GM12878 (cell line): Measurements from ENCODE around the gene RASGRF2. TPM values are rescaled to one million over a fixed set of nuclear protein-coding genes. Genes with fewer than 3 reads are reported as not detected.
A peak's percentile ranks its signal among the peaks of the same experiment; 100 is the strongest.

Experiments used
- ATAC-seq: fragments of 200-7000 bp; cut with Tn5 transposase; 3 replicates; pipeline ENCODE4 v1.9.1; 2020; ENCODE audit warnings: mild to moderate bottlenecking, moderate library complexity
- BruUV-seq: library from RNA; stranded (reverse); fragments of 400-500 nt; replicated peaks from 2 replicates; lab custom pipeline; 2021; lab: Mats Ljungman, UMichigan
- CTCF ChIA-PET: fragments of 300-600 bp; sonication (Branson Sonifier 250); formaldehyde crosslinking; extraction: SDS; loops from one replicate; lab custom pipeline; 2021; ENCODE audit warnings: inconsistent platforms; lab: Yijun Ruan, JAX
- POLR2A ChIA-PET: fragments of 350-600 bp; formaldehyde crosslinking; extraction: SDS; loops from one replicate; lab custom pipeline; 2021; ENCODE audit warnings: inconsistent platforms; lab: Charles Lee
- RAD21 ChIA-PET: fragments of 300-600 bp; sonication (Branson Sonifier 250); formaldehyde crosslinking; loops from one replicate; lab custom pipeline; 2023; ENCODE audit warnings: antibody characterized with exemption; ENCODE audit not compliant: unreplicated experiment; lab: Charles Lee
- SMC1A ChIA-PET: fragments of 300-600 bp; sonication (Branson Sonifier 250); formaldehyde crosslinking; loops from one replicate; lab custom pipeline; 2023; ENCODE audit not compliant: unreplicated experiment, uncharacterized antibody; lab: Charles Lee
- DNase-seq: peaks from one replicate; pipeline ENCODE4 v3.0.0-alpha.2; 2011; ENCODE audit warnings: low read depth, low spot score
- FAIRE-seq: peaks from 3 replicates; lab custom pipeline; 2011; peaks lifted over from hg19 to GRCh38; lab: Jason Lieb, UNC
- H2AFZ ChIP-seq: 2 replicates; pipeline ENCODE4 v1.6.0; 2011; ENCODE audit warnings: low read depth, low read length, control low read depth; ENCODE audit not compliant: control insufficient read depth
- H3K27ac ChIP-seq: 2 replicates; pipeline ENCODE4 v1.5.1; 2011; ENCODE audit warnings: control low read depth; ENCODE audit not compliant: control insufficient read depth, insufficient read depth
- H3K27me3 ChIP-seq, 2 experiments: replicated peaks in 1 of 2; 2 replicates each; pipeline versions ENCODE4 v1.6.0 to v1.6.1; 2011; ENCODE audit warnings: low read length in 1 of 2; ENCODE audit not compliant: control insufficient read depth in 2 of 2, insufficient read depth in 2 of 2
- H3K36me3 ChIP-seq, 2 experiments: 2 replicates each; pipeline ENCODE4 v1.5.1; 2011; ENCODE audit warnings: low read length in 1 of 2; ENCODE audit not compliant: control insufficient read depth in 2 of 2, insufficient read depth in 2 of 2
- H3K4me1 ChIP-seq: 2 replicates; pipeline ENCODE4 v1.6.1; 2011; ENCODE audit warnings: mild to moderate bottlenecking, low read length, moderate library complexity, mixed read lengths; ENCODE audit not compliant: control insufficient read depth, insufficient read depth
- H3K4me2 ChIP-seq: 2 replicates; pipeline ENCODE4 v1.6.0; 2011; ENCODE audit warnings: control low read depth; ENCODE audit not compliant: control insufficient read depth, insufficient read depth
- H3K4me3 ChIP-seq: fragments of 200-600 bp; sonication (generic); 2 replicates; pipeline ENCODE4 v1.5.1; 2016
- H3K79me2 ChIP-seq: 2 replicates; pipeline ENCODE4 v1.6.0; 2011; ENCODE audit warnings: low read length; ENCODE audit not compliant: control insufficient read depth, insufficient read depth
- H3K9ac ChIP-seq: 2 replicates; pipeline ENCODE4 v1.8.0; 2011; ENCODE audit warnings: low read length, control low read depth, mixed read lengths; ENCODE audit not compliant: control insufficient read depth, insufficient read depth
- H3K9me3 ChIP-seq: replicated peaks from 3 replicates; pipeline ENCODE4 v1.5.1; 2011; ENCODE audit warnings: mild to moderate bottlenecking, low read length; ENCODE audit not compliant: control insufficient read depth, insufficient read depth
- H4K20me1 ChIP-seq: 2 replicates; pipeline ENCODE4 v1.6.0; 2011; ENCODE audit not compliant: control insufficient read depth, insufficient read depth
- RAD51 ChIP-seq: fragments of 450-650 bp; IDR thresholded peaks from 2 replicates; pipeline ENCODE4 v1.6.1; 2016; ENCODE audit warnings: moderate library complexity, mild to moderate bottlenecking, inconsistent platforms
- SIN3A ChIP-seq: IDR thresholded peaks from 2 replicates; pipeline ENCODE4 v1.6.1; 2012; ENCODE audit warnings: low read depth, low read length, improper control_type of control experiment
- SPI1 ChIP-seq: IDR thresholded peaks from 2 replicates; pipeline ENCODE4 v1.6.1; 2011; ENCODE audit warnings: low read depth, mild to moderate bottlenecking, low read length, moderate library complexity, borderline replicate concordance; ENCODE audit not compliant: insufficient read depth
- STAT3 ChIP-seq: IDR thresholded peaks from 2 replicates; pipeline ENCODE4 v1.6.1; 2011; ENCODE audit warnings: low read depth, low read length, improper control_type of control experiment
- TCF12 ChIP-seq: IDR thresholded peaks from 2 replicates; pipeline ENCODE4 v1.6.1; 2011; ENCODE audit warnings: low read depth, mild to moderate bottlenecking, low read length
- WGBS: methylation state at CpG from one replicate; pipeline ENCODE4 v1.1.6; 2016; ENCODE audit warnings: low lambda C conversion rate; ENCODE audit not compliant: insufficient replicate concordance, insufficient coverage; ENCODE audit errors: missing lambda C conversion rate; 5-methylcytosine and 5-hydroxymethylcytosine counted together
- in situ Hi-C: fragments of 300-500 bp; cut with MboI; formaldehyde crosslinking; loops from 9 replicates; pipeline ENCODE4 v1.14.3; 2018; ENCODE audit warnings: mixed read lengths
- intact Hi-C: fragments of 100-400 bp; cut with micrococcal nuclease; formaldehyde crosslinking; loops from one replicate; pipeline ENCODE4 v1.14.2; 2022; ENCODE audit not compliant: unreplicated experiment
- polyA plus RNA-seq, 11 experiments: library from polyadenylated mRNA; depleted of rRNA in 4 of 11; unstranded in 6 of 11; stranded (reverse) in 5 of 11; fragments of >200 nt; fragmentation: Nextera tagmentation in 4 of 11; fragmentation: Illumina TruSeq in 1 of 11; extraction: Ambion mirVana in 4 of 11; extraction: Trizol in 1 of 11; gene quantifications; 1 replicate in 1 of 11; 2 replicates in 10 of 11; pipeline versions ENCODE4 v1.2.1 to v1.2.3, GENCODE V29; 2011 to 2016; ENCODE audit warnings: inconsistent platforms in 2 of 11, missing spikeins in 2 of 11, low read depth in 1 of 11
- total RNA-seq, 4 experiments: library from RNA; depleted of rRNA in 3 of 4; stranded (reverse); fragments of >200 nt in 3 of 4; fragmentation: Illumina TruSeq in 1 of 4; extraction: Trizol in 1 of 4; gene quantifications; 2 replicates each; pipeline versions ENCODE4 v1.2.1 to v1.2.3, GENCODE V29; 2013 to 2021

Gene RASGRF2
- total and polyA plus RNA-seq, 10 of the 15 experiments (the other 5 are each of a cell fraction or from before 2014, with no cell fraction given): 0.05 to 0.24 (median 0.07) TPM

GRCh38 chr5:80998590-80998979 lies 38.4 kb downstream of the RASGRF2 start:
- TF ChIP-seq SPI1 (peak; percentile 2; the same call in 1 of the 2 replicates), TCF12 (no peak), SIN3A (no peak)
- ChIA-PET POLR2A (no interaction called here), RAD21 (no interaction called here), SMC1A (no interaction called here), CTCF (no interaction called here)
- Histone ChIP-seq H3K4me3 (no peak overlapping the region), H2AFZ (no peak overlapping the region), H3K79me2 (no peaks in the 10 kb centered on the region), H3K9ac (no peak overlapping the region), H3K36me3 (no peaks in the 10 kb centered on the region), H3K27ac (no peak overlapping the region), H3K4me1 (no peaks in the 10 kb centered on the region), H3K9me3 (no peaks in the 10 kb centered on the region), H4K20me1 (no peaks in the 10 kb centered on the region), H3K4me2 (no peak overlapping the region), H3K27me3 (peaks cover 2% of the 10 kb centered on the region in 2 experiments)
- in situ Hi-C loops: no loop called here
- DNase-seq (no peak), ATAC-seq (no peak), FAIRE-seq (no peak)
- WGBS: under 1% methylated on average over 5 of the region's 5 CpGs
- BruUV-seq: no TSS peak
- intact Hi-C loops: no loop called here

GRCh38 chr5:81003811-81004386 lies 43.7 kb downstream of the RASGRF2 start:
- Histone ChIP-seq H3K4me3 (no peak overlapping the region), H3K36me3 (no peaks in the 10 kb centered on the region), H3K4me1 (peaks cover 10% of the 10 kb centered on the region; the same call in 1 of the 2 replicates), H3K27me3 (peaks cover 2% of the 10 kb centered on the region in 2 experiments; a peak in 3 of 4 replicates), H3K4me2 (no peak overlapping the region), H2AFZ (no peak overlapping the region), H3K9me3 (no peaks in the 10 kb centered on the region), H3K79me2 (no peaks in the 10 kb centered on the region), H3K9ac (no peak overlapping the region), H4K20me1 (no peaks in the 10 kb centered on the region), H3K27ac (no peak overlapping the region)
- ChIA-PET POLR2A (no interaction called here), SMC1A (no interaction called here), CTCF (no interaction called here), RAD21 (no interaction called here)
- intact Hi-C loops (no loop called here), in situ Hi-C loops (no loop called here)
- ATAC-seq (no peak), DNase-seq (no peak), FAIRE-seq (no peak)
- no TSS peak for BruUV-seq
- WGBS: 52% methylated on average over 4 of the region's 4 CpGs
- TF ChIP-seq RAD51: no peak
- no peak for TF ChIP-seq STAT3
